ENCODE data around the gene AMOTL1. TPM values are rescaled to one million over a fixed set of nuclear protein-coding genes. Genes with fewer than 3 reads are reported as not detected.
"Not testable (repeated sequence)": the region's sequence is repeated elsewhere in the genome, so short reads cannot be mapped to it uniquely, and the experiment has no call there.

The AMOTL1 gene
- total and polyA plus RNA-seq, 12 donors, result 3.1 to 115 (median 68.3) TPM

DNA sequence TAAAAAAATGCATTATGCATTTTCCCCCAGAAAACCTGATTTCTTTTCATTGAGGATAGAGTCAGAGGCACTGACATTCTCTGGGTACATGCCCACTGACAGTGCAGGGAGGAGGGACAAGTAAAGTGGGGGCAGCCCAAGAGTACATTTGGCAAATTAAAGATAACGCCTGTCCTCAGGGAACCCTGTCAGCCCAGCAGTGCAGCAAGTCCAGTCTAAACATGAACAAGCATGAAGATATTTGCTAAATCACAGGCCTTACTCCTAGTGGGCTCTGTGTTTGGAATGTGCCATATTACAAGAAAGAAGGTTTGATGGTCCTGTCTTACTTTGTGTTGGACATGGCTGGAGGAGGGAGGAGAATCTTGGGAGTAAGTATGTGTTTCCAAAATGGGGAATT lies 37.9 kb downstream of the AMOTL1 start:
- Histone ChIP-seq H3K9me3 (no peaks in the 10 kb centered on the region), H3K27me3 (no peaks in the 10 kb centered on the region), H3K4me3 (no peak overlapping the region), H3K27ac (no peak overlapping the region), H3K36me3 (peaks cover 0 to 49% (median 0%) of the 10 kb centered on the region in 9 donors), H3K4me1 (peaks cover 5 to 64% (median 34%) of the 10 kb centered on the region in 9 donors)
- peak; percentile 36 to 82 (median 68) for ATAC-seq
- intact Hi-C loops (cut with DNase I), result no loop called here
- DNase-seq, result no peak
- WGBS, 2 donors, result 45 to 79% methylated on average over 1 of the region's 1 CpG
- TF ChIP-seq, protein P1, sequence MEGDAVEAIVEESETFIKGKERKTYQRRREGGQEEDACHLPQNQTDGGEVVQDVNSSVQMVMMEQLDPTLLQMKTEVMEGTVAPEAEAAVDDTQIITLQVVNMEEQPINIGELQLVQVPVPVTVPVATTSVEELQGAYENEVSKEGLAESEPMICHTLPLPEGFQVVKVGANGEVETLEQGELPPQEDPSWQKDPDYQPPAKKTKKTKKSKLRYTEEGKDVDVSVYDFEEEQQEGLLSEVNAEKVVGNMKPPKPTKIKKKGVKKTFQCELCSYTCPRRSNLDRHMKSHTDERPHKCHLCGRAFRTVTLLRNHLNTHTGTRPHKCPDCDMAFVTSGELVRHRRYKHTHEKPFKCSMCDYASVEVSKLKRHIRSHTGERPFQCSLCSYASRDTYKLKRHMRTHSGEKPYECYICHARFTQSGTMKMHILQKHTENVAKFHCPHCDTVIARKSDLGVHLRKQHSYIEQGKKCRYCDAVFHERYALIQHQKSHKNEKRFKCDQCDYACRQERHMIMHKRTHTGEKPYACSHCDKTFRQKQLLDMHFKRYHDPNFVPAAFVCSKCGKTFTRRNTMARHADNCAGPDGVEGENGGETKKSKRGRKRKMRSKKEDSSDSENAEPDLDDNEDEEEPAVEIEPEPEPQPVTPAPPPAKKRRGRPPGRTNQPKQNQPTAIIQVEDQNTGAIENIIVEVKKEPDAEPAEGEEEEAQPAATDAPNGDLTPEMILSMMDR (IDR thresholded peaks at IDR 0.05), result no peak

- H3K4me3 ChIP-seq, result no peak overlapping the region
- no peak overlapping the region for H3K27ac ChIP-seq
- no peak for ATAC-seq
- TF ChIP-seq, protein P1 (IDR thresholded peaks at IDR 0.05), result no peak
- peaks cover 4 to 60% (median 30%) of the 10 kb centered on the region in 9 donors for H3K4me1 ChIP-seq
- no peaks in the 10 kb centered on the region for H3K27me3 ChIP-seq
- H3K9me3 ChIP-seq, result no peaks in the 10 kb centered on the region
- 77 to 82% methylated on average over 4 of the region's 4 CpGs for WGBS, 2 donors
- intact Hi-C loops (cut with DNase I), result no loop called here
- peaks cover 0 to 45% (median 0%) of the 10 kb centered on the region in 9 donors for H3K36me3 ChIP-seq
- DNase-seq, result no peak
Measured at GRCh38 chr11:94806419-94806818, 38.3 kb downstream of the AMOTL1 start.

DNA sequence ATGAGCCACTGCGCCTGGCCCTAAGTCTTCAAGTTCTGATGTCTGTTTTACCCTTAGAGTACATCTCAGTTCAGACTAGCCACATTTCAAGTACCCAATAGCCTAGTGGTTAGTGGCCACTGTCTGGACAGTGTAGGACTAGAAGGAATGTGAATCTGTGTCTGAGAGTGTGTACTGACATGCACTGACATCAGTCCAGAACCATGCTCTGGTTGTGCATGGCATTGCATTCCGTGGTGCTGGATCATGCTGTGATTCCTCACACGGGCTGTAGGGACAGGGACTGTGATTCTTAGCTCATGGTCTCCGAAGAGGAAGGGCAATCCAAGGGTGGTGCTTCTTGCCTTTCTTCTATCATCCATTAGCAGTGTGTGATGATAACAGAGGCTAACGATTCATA lies 41.1 kb downstream of the AMOTL1 start:
- TF ChIP-seq, protein P1 (IDR thresholded peaks at IDR 0.05), result no peak
- DNase-seq (no peak), ATAC-seq (peak in 1 of 8 donors; percentile 13)
- no peaks in the 10 kb centered on the region for H3K9me3 ChIP-seq
- intact Hi-C loops (cut with DNase I), result no loop called here
- WGBS, 2 donors, result 79 to 90% methylated on average over 5 of the region's 5 CpGs
- H3K4me1 ChIP-seq, result peaks cover 0 to 48% (median 16%) of the 10 kb centered on the region in 9 donors
- no peak overlapping the region for H3K27ac ChIP-seq
- no peaks in the 10 kb centered on the region for H3K27me3 ChIP-seq
- H3K36me3 ChIP-seq, result peaks cover 0 to 34% (median 0%) of the 10 kb centered on the region in 9 donors
- H3K4me3 ChIP-seq, result no peak overlapping the region

DNA sequence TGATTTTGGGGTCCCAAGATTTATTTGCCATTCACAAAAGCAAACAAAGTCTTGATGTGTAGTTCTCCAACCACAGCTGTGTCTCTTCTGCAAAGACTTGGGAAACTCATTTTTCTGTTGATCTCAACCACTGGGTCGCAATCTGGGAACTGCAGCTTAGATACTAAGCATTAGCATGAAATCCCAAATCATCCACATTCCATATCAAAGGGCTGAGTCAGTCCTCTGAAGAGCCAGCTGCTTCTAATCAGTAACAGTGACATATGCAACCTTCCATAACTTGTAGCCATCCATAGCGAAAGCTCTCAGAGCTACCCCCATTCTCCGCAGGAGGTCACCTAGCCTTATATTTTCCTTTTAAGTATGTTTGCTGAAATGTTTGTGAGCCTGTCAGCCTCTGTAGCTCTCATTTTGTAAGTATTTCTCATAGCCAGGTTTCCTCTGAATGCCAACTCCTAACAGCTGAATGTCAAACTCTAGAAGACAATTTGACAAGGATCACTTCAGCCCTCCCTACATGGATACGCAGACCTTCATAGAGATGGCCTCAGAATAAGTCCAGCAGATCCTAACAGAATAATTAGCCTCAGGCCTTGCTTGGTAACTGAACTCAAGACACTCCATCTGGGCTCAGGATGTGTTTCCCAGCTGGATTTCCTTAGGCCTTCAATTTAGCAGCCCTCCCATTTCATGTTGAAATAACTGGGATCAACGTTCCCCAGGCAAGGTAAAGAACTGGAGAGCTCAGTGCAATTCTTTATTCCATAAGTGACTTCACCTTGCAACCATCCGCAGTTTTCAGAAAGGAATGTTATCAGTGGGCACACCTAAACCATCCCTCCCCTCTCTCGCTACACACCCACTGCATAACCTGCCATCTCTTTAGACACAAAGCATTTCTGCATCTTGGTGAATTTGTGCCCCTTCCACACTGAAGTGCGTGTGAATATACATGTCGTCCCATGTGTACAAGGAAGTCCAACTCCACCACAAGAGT lies 44.9 kb downstream of the AMOTL1 start:
- WGBS, 2 donors, result 93% methylated on average over 8 of the region's 9 CpGs
- peaks cover 0 to 21% (median 0%) of the 10 kb centered on the region in 9 donors for H3K4me1 ChIP-seq
- peaks cover 0 to 16% (median 0%) of the 10 kb centered on the region in 9 donors for H3K36me3 ChIP-seq
- H3K4me3 ChIP-seq; intact Hi-C loops (cut with DNase I); DNase-seq; H3K27ac ChIP-seq; H3K27me3 ChIP-seq: not testable (repeated sequence)
- peak in 2 of 8 donors; percentile 9 to 13 for ATAC-seq
- H3K9me3 ChIP-seq, result peaks cover 0 to 18% (median 0%) of the 10 kb centered on the region in 11 donors
